Mononuclear cell (primary cell): Measurements from ENCODE around the gene BRF1. TPM values are rescaled to one million over a fixed set of nuclear protein-coding genes. Genes with fewer than 3 reads are reported as not detected.
"Not testable (repeated sequence)": the region's sequence is repeated elsewhere in the genome, so short reads cannot be mapped to it uniquely, and the experiment has no call there.

ENCODE experiments used
- H3K27me3 ChIP-seq: 2 replicates; pipeline ENCODE4 v1.6.0; 2011; ENCODE audit warnings: low read length, control low read depth; ENCODE audit not compliant: insufficient read depth
- H3K4me1 ChIP-seq: 2 replicates; pipeline ENCODE4 v1.5.1; 2011; ENCODE audit warnings: mild to moderate bottlenecking, low read length, control low read depth; ENCODE audit not compliant: insufficient read depth
- H3K4me3 ChIP-seq: 2 replicates; pipeline ENCODE4 v1.5.1; 2011; ENCODE audit warnings: mild to moderate bottlenecking, low read length, moderate library complexity
- H3K9me3 ChIP-seq: 2 replicates; pipeline ENCODE4 v1.5.1; 2011; ENCODE audit warnings: low read depth, mild to moderate bottlenecking, control low read depth, low read length
- total RNA-seq: library from RNA; depleted of rRNA; stranded (reverse); fragments of >200 nt; gene quantifications from one replicate; pipeline ENCODE4 v1.2.3, GENCODE V29; 2012

Gene BRF1
- total RNA-seq, 1 donor = 39.7 TPM

DNA sequence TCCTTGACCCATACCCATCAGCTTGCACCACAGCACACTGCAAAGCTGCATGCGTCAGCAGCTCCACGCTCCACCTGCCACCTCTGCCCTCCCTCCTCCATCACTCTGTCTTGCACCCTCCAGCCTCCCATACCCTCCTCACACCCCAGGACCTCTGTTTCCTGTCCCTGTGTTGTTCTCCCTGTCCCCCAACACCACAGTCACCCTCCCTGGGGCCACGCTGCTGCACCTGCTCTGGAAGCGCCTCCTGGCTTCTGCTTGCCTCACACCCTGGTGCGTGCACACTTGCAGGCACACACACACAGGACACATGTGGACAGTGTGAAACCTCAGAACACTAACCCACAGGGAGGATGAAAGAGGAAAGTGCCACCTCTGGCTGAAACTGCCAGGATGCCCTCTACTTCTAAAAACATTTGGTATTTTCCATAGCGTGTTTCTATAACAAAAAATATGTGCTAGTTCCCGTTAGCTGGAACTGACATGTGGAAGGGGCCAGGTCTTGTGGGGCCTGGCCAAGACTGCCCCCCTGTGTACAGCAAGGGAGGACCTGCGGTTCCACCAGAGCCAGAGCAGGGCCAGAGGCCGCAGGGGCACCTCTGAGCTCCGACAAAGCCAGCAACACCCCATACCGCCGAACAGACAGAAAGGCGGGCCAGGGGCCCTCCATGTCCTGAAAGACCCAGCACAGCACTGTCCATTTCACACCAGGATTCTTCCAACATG lies 10.0 kb downstream of the BRF1 start:
- Histone ChIP-seq H3K27me3 (no peaks in the 10 kb centered on the region), H3K4me3 (no peak overlapping the region), H3K9me3 (no peaks in the 10 kb centered on the region), H3K4me1 (peaks cover 59% of the 10 kb centered on the region)

DNA sequence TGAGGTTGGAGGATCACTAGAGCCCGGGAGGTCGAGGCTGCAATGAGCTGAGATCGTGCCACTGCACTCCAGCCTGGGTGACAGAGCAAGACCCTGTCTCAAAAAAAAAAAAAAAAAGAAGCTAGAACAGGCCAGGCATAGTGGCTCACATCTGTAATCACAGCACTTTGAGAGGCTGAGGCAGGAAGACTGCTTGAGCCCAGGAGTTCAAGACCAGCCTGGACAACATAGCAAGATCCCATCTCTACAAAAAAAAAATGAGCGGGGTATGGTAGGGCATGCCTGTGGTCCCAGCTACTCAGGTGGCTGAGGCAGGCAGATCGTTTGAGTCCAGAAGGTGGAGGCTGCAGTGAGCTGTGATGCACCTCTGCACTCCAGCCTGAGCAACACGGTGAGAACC lies 11.9 kb downstream of the BRF1 start:
- not testable (repeated sequence) for H3K4me3 ChIP-seq, H3K27me3 ChIP-seq, H3K9me3 ChIP-seq
- H3K4me1 ChIP-seq = peaks cover 46% of the 10 kb centered on the region

DNA sequence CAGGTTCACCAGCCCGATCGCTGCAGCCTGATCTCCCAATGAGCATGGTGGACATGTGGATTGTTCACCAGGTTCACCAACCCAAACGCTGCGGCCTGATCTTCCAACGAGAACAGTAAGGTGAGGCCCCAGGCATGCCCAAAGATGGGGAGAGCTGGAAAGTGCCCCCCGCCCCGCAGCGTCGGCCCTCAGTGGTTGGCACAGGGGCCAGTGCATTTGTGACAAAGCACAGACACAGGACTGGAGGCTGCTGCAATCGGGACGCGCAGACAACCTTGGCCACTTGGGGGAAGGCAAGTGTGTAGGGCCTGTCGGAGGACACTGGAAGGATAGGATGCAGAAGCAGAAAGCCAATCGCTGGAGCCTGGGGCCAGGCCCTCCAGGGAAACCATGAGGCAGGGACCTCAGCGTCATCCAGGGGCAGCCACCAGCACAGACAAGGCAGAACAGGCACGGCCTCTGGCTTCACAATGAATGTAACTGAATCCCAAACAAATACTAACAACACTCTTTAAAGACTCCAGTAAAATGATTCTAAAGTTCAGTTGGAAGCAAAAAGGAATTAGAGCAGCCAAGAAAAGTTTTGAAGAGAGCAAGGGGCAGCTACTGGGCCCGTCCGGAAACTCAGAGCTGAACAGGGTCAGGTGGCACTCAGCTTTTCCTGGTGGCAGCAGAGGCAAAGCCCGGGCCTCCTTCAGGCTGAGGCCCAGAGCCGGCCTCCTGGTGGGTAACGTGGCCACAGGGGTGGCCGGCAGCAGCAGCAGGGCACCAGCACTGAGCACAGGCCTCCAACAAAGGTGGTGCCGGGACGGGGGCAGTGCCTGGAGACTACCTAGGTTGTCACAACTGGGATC lies 13.3 kb downstream of the BRF1 start:
- no peaks in the 10 kb centered on the region for H3K9me3 ChIP-seq
- H3K27me3 ChIP-seq = no peaks in the 10 kb centered on the region
- peaks cover 36% of the 10 kb centered on the region for H3K4me1 ChIP-seq
- H3K4me3 ChIP-seq = no peak overlapping the region

DNA sequence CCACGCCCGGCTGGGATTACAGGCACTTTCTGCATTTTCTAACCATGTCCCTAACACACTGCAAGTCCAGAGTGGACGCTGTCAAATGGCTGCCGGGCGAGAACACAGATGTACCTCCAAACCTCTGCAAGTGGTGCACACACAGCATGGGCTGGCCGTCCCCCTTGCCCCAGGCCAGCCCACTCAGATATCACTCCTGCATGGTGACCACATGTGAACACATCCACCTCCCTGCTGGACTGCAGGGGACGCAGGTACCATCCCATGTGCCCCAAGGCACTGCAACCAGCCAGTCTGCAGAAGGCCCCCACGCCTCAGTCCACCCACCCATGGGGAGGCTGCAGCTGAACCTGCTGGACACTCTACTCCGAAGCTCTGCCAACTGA lies 14.0 kb downstream of the BRF1 start:
- Histone ChIP-seq H3K27me3 (no peaks in the 10 kb centered on the region), H3K4me1 (peaks cover 29% of the 10 kb centered on the region), H3K4me3 (no peak overlapping the region), H3K9me3 (no peaks in the 10 kb centered on the region)

DNA sequence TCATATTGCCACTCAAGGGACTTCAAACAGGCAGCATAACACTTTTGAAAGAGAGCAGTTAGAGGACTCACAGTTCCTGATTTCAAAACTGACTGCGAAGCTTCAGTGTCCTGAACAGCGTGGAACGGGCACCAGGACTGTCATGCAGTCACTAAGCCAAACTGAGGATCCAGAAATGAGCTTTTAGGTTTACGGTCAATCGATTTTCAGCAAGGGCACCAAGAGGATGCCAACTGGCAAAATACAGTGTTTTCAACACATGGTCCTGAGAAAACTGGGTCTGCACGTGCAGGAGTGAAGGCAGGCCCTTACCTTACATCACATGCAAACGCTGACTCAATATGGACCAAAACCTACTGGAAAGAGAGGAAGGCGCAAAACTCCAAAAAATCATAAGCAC lies 15.6 kb downstream of the BRF1 start:
- Histone ChIP-seq H3K27me3 (no peaks in the 10 kb centered on the region), H3K4me3 (no peak overlapping the region), H3K4me1 (peaks cover 13% of the 10 kb centered on the region), H3K9me3 (no peaks in the 10 kb centered on the region)

DNA sequence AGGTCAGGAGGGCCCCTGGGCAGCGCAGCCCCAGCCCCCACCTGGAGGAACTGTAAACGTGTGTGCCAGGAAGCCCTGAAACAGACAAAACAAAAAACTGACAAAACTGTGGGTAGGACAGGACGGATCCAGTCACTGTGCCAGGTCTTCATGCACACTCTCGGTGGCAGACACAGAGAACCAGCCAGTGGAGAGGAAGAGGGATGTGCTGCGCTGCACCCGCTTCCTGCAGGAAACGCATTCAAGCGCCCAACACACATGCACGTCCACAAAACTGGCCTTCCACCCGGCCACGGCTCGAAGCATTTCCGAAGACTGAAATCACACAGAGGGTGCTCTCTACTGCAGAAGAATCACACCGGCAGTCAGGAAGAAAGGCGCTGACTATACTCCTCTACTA lies 16.9 kb downstream of the BRF1 start:
- Histone ChIP-seq H3K4me3 (no peak overlapping the region), H3K4me1 (peaks cover 8% of the 10 kb centered on the region), H3K9me3 (no peaks in the 10 kb centered on the region), H3K27me3 (no peaks in the 10 kb centered on the region)

DNA sequence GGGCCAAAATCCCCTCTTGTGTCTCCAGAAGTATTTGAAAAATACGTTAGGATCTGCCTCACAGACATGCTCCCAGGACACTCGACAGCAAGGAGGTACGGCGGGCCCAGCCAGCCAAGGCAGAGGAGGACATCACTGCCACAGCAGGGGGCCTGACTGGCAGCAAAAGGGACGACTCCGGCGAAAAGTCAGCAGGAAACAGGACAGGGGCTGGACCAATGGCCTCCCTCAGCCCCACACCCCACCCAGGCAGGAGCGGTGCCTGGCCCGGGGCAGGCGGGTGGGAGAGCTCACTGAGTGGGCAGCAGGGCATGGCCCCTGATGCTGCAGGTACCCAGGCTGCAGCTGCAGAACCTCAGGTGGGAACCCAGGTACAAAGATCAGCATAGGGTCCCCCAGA lies 17.8 kb downstream of the BRF1 start:
- Histone ChIP-seq H3K4me1 (peaks cover 9% of the 10 kb centered on the region), H3K4me3 (no peak overlapping the region), H3K27me3 (no peaks in the 10 kb centered on the region), H3K9me3 (no peaks in the 10 kb centered on the region)

DNA sequence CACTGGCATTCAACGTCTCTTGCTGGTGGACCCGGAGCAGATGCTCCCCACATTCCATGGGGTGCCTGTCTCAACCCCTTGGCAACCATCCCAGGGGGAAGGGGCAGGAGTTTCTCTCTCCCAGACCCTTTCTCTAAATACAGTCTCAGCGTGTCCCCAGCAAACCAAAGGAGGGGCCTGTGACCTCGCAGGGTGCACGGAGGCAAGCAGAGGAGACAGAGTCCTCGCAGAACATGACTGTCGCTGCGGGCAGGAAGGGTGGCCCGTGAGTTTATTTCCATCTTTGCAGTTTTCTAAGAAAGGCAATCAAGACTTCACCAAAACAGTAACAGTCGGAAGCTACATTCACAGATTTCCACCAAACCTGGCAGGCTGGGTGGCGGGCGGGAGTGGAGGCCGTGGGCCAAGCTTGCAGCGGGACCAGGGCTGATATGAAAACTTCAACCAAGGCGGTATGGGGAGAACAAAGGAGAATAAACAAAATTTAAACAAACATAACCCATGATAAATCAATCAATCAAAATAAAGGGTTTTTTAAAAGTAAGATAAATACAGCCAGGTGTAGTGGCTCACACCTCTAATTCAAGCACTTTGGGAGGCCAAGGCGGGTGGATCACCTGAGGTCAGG lies 18.6 kb downstream of the BRF1 start:
- H3K27me3 ChIP-seq = no peaks in the 10 kb centered on the region
- H3K4me3 ChIP-seq = no peak overlapping the region
- peaks cover 11% of the 10 kb centered on the region for H3K4me1 ChIP-seq
- H3K9me3 ChIP-seq = no peaks in the 10 kb centered on the region

DNA sequence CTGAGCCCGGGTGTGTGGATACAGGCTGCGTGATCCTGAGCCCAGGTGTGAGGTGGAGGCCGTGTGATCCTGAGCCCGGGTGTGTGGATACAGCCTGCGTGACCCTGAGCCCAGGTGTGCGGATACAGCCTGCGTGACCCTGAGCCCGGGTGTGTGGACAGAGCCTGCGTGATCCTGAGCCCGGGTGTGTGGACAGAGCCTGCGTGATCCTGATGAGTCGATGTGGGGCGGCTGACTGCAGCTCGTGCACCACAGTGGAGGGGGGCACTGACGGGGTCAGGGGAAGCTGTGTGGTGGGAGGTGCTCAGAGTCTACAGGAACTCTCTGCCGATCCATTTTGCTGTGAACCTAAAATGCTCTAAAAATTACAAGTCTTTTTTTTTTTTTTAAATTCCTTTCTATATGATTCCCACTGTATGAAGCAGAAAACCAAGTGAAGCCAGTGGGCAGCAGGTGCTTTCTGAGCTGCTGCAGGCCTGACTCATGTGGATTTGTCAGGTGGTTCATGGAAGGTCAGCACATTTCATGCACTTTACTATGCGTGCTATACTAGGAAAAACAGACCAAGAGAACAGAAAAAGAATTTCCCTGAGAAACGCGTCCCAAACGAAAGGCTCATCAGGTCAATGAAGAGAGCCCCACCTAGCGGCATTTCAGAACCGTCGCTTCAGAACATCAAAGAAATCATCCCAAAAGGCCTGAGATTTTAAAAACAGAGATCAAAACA lies 19.3 kb downstream of the BRF1 start:
- Histone ChIP-seq H3K27me3 (no peaks in the 10 kb centered on the region), H3K9me3 (no peaks in the 10 kb centered on the region), H3K4me1 (peaks cover 11% of the 10 kb centered on the region), H3K4me3 (no peak overlapping the region)

DNA sequence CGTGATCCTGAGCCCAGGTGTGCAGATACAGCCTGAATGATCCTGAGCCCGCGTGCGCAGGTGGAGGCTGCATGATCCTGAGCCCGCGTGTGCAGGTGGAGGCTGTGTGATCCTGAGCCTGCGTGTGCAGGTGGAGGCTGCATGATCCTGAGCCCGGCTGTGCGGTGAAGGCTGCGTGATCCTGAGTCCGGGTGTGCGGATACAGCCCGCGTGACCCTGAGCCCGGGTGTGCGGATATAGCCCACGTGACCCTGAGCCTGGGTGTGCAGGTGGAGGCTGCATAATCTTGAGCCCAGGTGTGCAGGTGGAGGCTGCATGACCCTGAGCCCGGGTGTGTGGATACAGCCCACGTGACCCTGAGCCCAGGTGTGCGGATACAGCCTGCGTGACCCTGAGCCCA lies 20.3 kb downstream of the BRF1 start:
- no peaks in the 10 kb centered on the region for H3K27me3 ChIP-seq
- H3K4me1 ChIP-seq = peaks cover 11% of the 10 kb centered on the region
- H3K4me3 ChIP-seq = no peak overlapping the region
- H3K9me3 ChIP-seq = no peaks in the 10 kb centered on the region

DNA sequence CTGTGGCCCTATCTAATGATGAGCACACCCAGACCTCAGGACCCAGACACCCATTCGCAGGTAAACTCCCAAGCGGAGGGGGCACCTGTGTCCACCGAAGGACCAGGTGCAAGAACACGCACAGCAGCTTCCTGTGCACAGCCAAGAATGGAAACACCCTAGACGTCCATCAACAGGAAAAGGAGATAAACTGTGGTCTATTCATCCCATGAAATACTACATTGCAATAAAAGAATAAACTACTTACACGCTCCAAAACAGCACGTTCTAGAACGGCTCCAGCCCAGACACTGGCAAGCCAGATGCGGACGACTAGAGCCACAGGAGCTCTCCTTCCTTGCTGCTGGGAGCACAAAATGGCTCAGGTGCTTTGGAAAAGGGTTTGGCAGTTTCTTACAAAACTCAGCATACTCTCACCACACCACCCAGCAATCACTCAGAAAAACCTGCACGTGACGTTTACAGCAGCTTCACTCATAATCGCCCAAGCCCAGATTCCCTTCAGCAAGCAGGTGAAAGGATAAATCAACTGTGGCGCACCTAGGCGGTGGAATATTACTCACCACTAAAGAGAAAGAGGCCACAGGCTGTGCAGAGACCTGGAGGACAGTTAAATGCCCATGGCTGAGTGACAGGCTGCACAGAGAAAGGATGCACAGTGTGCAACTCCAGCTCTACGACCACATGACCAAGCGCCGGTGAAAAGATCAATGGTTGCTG lies 21.0 kb downstream of the BRF1 start:
- Histone ChIP-seq H3K9me3 (no peaks in the 10 kb centered on the region), H3K4me1 (peaks cover 11% of the 10 kb centered on the region), H3K27me3 (no peaks in the 10 kb centered on the region), H3K4me3 (no peak overlapping the region)

DNA sequence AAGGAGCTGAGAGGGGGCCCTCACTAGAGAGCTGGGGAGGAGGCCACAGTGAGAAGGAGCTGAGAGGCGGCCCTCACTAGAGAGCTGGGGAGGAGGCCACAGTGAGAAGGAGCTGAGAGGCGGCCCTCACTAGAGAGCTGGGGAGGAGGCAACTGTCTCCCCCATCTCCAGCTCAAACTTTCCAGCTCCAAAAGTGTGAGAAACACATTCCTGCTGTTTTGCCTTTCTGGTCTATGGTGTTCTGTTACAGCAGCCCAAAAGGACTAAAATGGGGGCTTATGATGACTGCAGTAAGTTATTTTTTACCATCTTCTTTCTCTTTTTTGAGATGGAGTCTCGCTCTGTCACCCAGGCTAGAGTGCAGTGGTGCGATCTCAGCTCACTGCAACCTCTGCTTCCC lies 23.4 kb downstream of the BRF1 start:
- H3K4me3 ChIP-seq, H3K27me3 ChIP-seq, H3K9me3 ChIP-seq, H3K4me1 ChIP-seq: not testable (repeated sequence)

DNA sequence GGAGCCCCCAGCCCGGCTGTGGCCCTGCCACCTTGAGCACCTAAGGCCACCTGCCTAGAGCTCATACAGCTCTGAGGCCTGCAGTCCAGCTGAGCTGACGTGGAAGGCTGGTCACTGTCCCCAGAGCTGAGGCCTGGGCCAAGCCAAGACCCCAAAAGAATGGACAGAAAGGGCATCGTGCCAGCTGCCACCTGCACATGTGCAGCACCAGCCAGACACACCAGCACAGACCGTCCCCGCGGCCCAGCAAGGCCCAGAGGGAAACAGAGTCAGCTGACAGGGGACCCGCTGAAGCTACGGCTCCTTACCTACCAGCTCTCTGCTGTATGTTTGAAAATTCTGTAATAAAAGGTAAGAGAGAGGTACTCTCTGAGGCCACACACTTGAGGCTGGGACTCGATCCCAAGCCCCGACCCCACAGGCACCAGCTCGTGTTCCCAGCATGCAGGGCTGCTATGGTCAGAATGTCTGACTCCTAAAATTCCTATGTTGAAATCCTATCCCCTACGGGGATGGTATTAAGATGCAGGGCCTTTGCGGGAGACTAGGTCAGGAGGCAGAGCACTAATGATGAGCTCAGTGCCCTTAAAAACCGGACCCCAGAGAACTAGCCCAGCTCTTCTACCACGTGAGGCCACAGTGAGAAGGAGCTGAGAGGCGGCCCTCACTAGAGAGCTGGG lies 25.4 kb downstream of the BRF1 start:
- no peaks in the 10 kb centered on the region for H3K9me3 ChIP-seq
- H3K4me1 ChIP-seq = peaks cover 3% of the 10 kb centered on the region
- H3K27me3 ChIP-seq = no peaks in the 10 kb centered on the region
- H3K4me3 ChIP-seq = no peak overlapping the region

DNA sequence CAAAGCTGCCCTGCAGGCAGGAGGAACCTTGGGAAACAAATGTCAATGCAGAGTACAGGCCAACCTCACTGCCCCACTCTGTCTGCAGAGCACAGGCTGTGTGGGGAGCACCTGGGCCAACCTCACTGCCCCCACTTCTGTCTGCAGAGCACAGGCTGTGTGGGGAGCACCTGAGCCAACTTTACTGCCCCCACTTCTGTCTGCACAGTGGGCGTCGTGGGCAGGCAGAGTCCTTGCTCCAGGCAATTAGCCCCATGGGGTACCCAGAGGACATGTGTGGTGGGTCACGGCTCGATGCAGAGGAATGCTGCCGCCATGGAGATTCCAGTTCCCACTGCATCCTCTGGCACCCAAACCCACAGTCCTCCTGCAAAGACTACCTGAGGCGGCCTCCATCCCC lies 26.2 kb downstream of the BRF1 start:
- no peaks in the 10 kb centered on the region for H3K27me3 ChIP-seq
- H3K4me3 ChIP-seq = no peak overlapping the region
- peaks cover 3% of the 10 kb centered on the region for H3K4me1 ChIP-seq
- no peaks in the 10 kb centered on the region for H3K9me3 ChIP-seq
